H9 (cell line): ENCODE results near the gene ZBTB20. TPM values are rescaled to one million over a fixed set of nuclear protein-coding genes. Genes with fewer than 3 reads are reported as not detected.

Experiments used
- DNase-seq: peaks from one replicate; pipeline ENCODE4 v3.0.0-alpha.2; 2017
- H2AFZ ChIP-seq: one replicate; pipeline ENCODE4 v1.6.1; 2013; ENCODE audit warnings: mild to moderate bottlenecking, low read length, control low read depth, moderate library complexity
- H2AK5ac ChIP-seq: 2 replicates; pipeline ENCODE4 v1.6.1; 2013; ENCODE audit warnings: low read length, control low read depth, mixed read lengths; ENCODE audit not compliant: insufficient read length
- H2BK120ac ChIP-seq: one replicate; pipeline ENCODE4 v1.6.1; 2013; ENCODE audit warnings: low read depth, mild to moderate bottlenecking, low read length, control low read depth, inconsistent platforms; ENCODE audit not compliant: poor library complexity, severe bottlenecking
- H2BK12ac ChIP-seq: 2 replicates; pipeline ENCODE4 v1.6.1; 2013; ENCODE audit warnings: low read length, control low read depth, mixed read lengths, low read depth; ENCODE audit not compliant: insufficient read length
- H2BK15ac ChIP-seq: 2 replicates; pipeline ENCODE4 v1.6.1; 2013; ENCODE audit warnings: low read depth, low read length, control low read depth
- H2BK20ac ChIP-seq: one replicate; pipeline ENCODE4 v1.6.1; 2013; ENCODE audit warnings: low read depth, mild to moderate bottlenecking, low read length, control low read depth, inconsistent platforms; ENCODE audit not compliant: poor library complexity, severe bottlenecking
- H2BK5ac ChIP-seq: 2 replicates; pipeline ENCODE4 v1.6.1; 2013; ENCODE audit warnings: low read length, control low read depth, mixed read lengths; ENCODE audit not compliant: insufficient read length
- H3K14ac ChIP-seq: 2 replicates; pipeline ENCODE4 v1.6.1; 2013; ENCODE audit warnings: low read length, control low read depth; ENCODE audit not compliant: insufficient read depth
- H3K18ac ChIP-seq: 2 replicates; pipeline ENCODE4 v1.6.1; 2013; ENCODE audit warnings: low read depth, mild to moderate bottlenecking, mixed read lengths, low read length, control low read depth; ENCODE audit not compliant: insufficient read length
- H3K23ac ChIP-seq: 2 replicates; pipeline ENCODE4 v1.6.1; 2013; ENCODE audit warnings: low read length, control low read depth, mixed read lengths, low read depth; ENCODE audit not compliant: insufficient read length
- H3K23me2 ChIP-seq: 2 replicates; pipeline ENCODE4 v1.6.1; 2013; ENCODE audit warnings: low read depth, mild to moderate bottlenecking, mixed read lengths, low read length, control low read depth; ENCODE audit not compliant: insufficient read length, poor library complexity, severe bottlenecking
- H3K27ac ChIP-seq: 2 replicates; pipeline ENCODE4 v1.5.1; 2013; ENCODE audit warnings: low read length, control low read depth, mixed read lengths, low read depth; ENCODE audit not compliant: insufficient read length
- H3K27me3 ChIP-seq: 2 replicates; pipeline ENCODE4 v1.6.1; 2013; ENCODE audit warnings: low read length, control low read depth, inconsistent platforms; ENCODE audit not compliant: insufficient read depth
- H3K4ac ChIP-seq: 2 replicates; pipeline ENCODE4 v1.6.1; 2013; ENCODE audit warnings: low read depth, mild to moderate bottlenecking, control low read depth, inconsistent platforms, low read length, moderate library complexity
- H3K4me1 ChIP-seq: 2 replicates; pipeline ENCODE4 v1.6.1; 2013; ENCODE audit warnings: low read length, control low read depth, inconsistent platforms; ENCODE audit not compliant: insufficient read depth
- H3K4me2 ChIP-seq: 2 replicates; pipeline ENCODE4 v1.6.1; 2013; ENCODE audit warnings: low read length, control low read depth, mixed read lengths; ENCODE audit not compliant: insufficient read length, insufficient read depth
- H3K56ac ChIP-seq: 2 replicates; pipeline ENCODE4 v1.6.1; 2013; ENCODE audit warnings: low read depth, mild to moderate bottlenecking, mixed read lengths, low read length, control low read depth; ENCODE audit not compliant: insufficient read length
- H3K79me1 ChIP-seq: 2 replicates; pipeline ENCODE4 v1.6.1; 2013; ENCODE audit warnings: low read depth, mild to moderate bottlenecking, moderate library complexity, low read length, control low read depth, inconsistent platforms; ENCODE audit not compliant: insufficient read depth, poor library complexity, severe bottlenecking
- H3K79me2 ChIP-seq: 2 replicates; pipeline ENCODE4 v1.6.1; 2013; ENCODE audit warnings: low read length, control low read depth, inconsistent platforms; ENCODE audit not compliant: insufficient read depth
- H3K9ac ChIP-seq: 2 replicates; pipeline ENCODE4 v1.6.1; 2013; ENCODE audit warnings: low read length, control low read depth, mixed read lengths; ENCODE audit not compliant: insufficient read length; ENCODE audit errors: extremely low read depth
- H3K9me3 ChIP-seq: one replicate; pipeline ENCODE4 v1.6.1; 2013; ENCODE audit warnings: low read depth, low read length, inconsistent platforms; ENCODE audit not compliant: control insufficient read depth
- H3T11ph ChIP-seq: one replicate; pipeline ENCODE4 v1.6.1; 2013; ENCODE audit warnings: mild to moderate bottlenecking, low read length, control low read depth, inconsistent platforms
- H4K20me1 ChIP-seq: one replicate; pipeline ENCODE4 v1.6.1; 2013; ENCODE audit not compliant: control insufficient read depth, insufficient read length, insufficient read depth
- H4K5ac ChIP-seq: 2 replicates; pipeline ENCODE4 v1.6.1; 2013; ENCODE audit warnings: low read depth, mild to moderate bottlenecking, mixed read lengths, low read length, control low read depth; ENCODE audit not compliant: insufficient read length
- H4K8ac ChIP-seq: replicated peaks from 2 replicates; pipeline ENCODE4 v1.6.1; 2013; ENCODE audit warnings: low read length, control low read depth, mixed read lengths, low read depth; ENCODE audit not compliant: insufficient read length
- H4K91ac ChIP-seq: 2 replicates; pipeline ENCODE4 v1.6.1; 2013; ENCODE audit warnings: low read depth, mild to moderate bottlenecking, moderate library complexity, mixed read lengths, low read length, control low read depth; ENCODE audit not compliant: insufficient read length
- H3K27ac Mint-ChIP-seq, 3 experiments: 2 replicates in 2 of 3; 3 replicates in 1 of 3; pipeline ENCODE4 v1.8.0; 2020 to 2021; ENCODE audit warnings: mixed read lengths in 3 of 3, mild to moderate bottlenecking in 1 of 3, moderate library complexity in 1 of 3
- H3K27me3 Mint-ChIP-seq: 2 replicates; pipeline ENCODE4 v1.8.0; 2021; ENCODE audit warnings: low read depth, mild to moderate bottlenecking, moderate library complexity, mixed read lengths
- H3K36me3 Mint-ChIP-seq, 3 experiments: 2 replicates in 2 of 3; 3 replicates in 1 of 3; pipeline ENCODE4 v1.8.0; 2020 to 2021; ENCODE audit warnings: low read depth in 3 of 3, mixed read lengths in 3 of 3; ENCODE audit not compliant: insufficient read depth in 1 of 3
- H3K4me1 Mint-ChIP-seq, 2 experiments: 2 replicates each; pipeline ENCODE4 v1.8.0; 2020; ENCODE audit warnings: mixed read lengths in 2 of 2
- H3K4me3 Mint-ChIP-seq, 2 experiments: 2 replicates in 1 of 2; 3 replicates in 1 of 2; pipeline ENCODE4 v1.8.0; 2020 to 2021; ENCODE audit warnings: mild to moderate bottlenecking in 2 of 2, mixed read lengths in 2 of 2, moderate library complexity in 1 of 2
- H3K9me3 Mint-ChIP-seq, 2 experiments: 2 replicates in 1 of 2; 3 replicates in 1 of 2; pipeline ENCODE4 v1.8.0; 2020; ENCODE audit warnings: mild to moderate bottlenecking in 2 of 2, mixed read lengths in 2 of 2, moderate library complexity in 1 of 2
- WGBS: extraction: QIAGEN DNeasy Blood & Tissue Kit; methylation state at CpG from one replicate; pipeline ENCODE4 v1.1.7; 2013; ENCODE audit warnings: missing lambda C conversion rate, low lambda C conversion rate, mixed read lengths; ENCODE audit not compliant: insufficient read length; ENCODE audit errors: extremely low coverage; 5-methylcytosine and 5-hydroxymethylcytosine counted together
- total RNA-seq: library from RNA; stranded (reverse); gene quantifications from 2 replicates; pipeline ENCODE4 v1.2.1, GENCODE V29; 2021
- TF ChIP-seq, protein P1 (sequence below): fragments of 200-600 bp; sonication (generic); conservative IDR thresholded peaks from 3 replicates; pipeline ENCODE4 v1.8.0; 2021; ENCODE audit warnings: antibody characterized with exemption, mild to moderate bottlenecking

The ZBTB20 gene
- total RNA-seq, 1 experiment from 2014 or later, result 0.70 TPM

DNA sequence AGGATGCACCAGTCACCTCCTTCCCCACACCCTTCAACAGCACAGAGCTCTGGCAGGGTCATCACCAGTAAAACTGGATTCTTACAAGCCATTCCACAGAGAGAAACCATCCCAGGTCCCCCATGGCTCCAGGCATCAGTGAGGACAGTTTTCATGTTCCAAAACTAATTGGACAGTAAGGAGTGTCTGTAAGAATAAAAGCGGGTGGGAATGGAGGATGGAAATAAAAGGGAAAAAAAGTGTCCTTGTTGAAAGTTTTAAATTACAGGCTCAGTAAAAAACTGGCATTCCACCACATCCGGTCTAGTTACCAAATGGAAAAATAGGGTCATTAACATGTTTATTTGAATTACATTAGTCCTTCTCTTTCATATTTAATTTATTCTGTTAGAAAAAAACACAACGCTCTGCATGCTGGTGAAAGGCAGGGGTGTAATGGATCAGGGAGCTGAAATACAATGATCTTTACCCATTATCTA, 735.9 kb downstream of the ZBTB20 start:
- Mint-ChIP-seq H3K4me1 (peaks cover 46 to 47% of the 10 kb centered on the region in 2 experiments), H3K36me3 (no peaks in the 10 kb centered on the region), H3K9me3 (no peaks in the 10 kb centered on the region), H3K27ac (peak overlapping the region; percentile 23 to 94 (median 91); a peak in 5 of 7 replicates), H3K27me3 (no peaks in the 10 kb centered on the region), H3K4me3 (peak overlapping the region in 1 of 2 experiments; percentile 12; a peak in 1 of 5 replicates)
- Histone ChIP-seq H3K79me2 (no peaks in the 10 kb centered on the region), H3K56ac (peak overlapping the region; percentile 88), H2BK20ac (no peak overlapping the region), H3K27ac (peak overlapping the region; percentile 78), H2BK12ac (no peak overlapping the region), H3K23ac (no peak overlapping the region), H2BK15ac (no peak overlapping the region), H3K4me2 (peak overlapping the region; percentile 28), H3T11ph (no peak overlapping the region), H3K18ac (no peak overlapping the region), H2AK5ac (no peak overlapping the region), H3K27me3 (no peaks in the 10 kb centered on the region), H3K9ac (no peak overlapping the region), H3K4ac (no peak overlapping the region), H2AFZ (peak overlapping the region; percentile 45), H3K79me1 (no peaks in the 10 kb centered on the region), H4K91ac (no peak overlapping the region), H3K9me3 (no peaks in the 10 kb centered on the region), H4K20me1 (no peaks in the 10 kb centered on the region), H4K8ac (no peak overlapping the region), H4K5ac (no peak overlapping the region), H2BK120ac (no peak overlapping the region), H3K23me2 (no peaks in the 10 kb centered on the region), H3K14ac (no peak overlapping the region), H2BK5ac (no peak overlapping the region), H3K4me1 (peaks cover 26% of the 10 kb centered on the region; the same call in 1 of the 2 replicates)
- no peak for DNase-seq
- TF ChIP-seq, protein P1, sequence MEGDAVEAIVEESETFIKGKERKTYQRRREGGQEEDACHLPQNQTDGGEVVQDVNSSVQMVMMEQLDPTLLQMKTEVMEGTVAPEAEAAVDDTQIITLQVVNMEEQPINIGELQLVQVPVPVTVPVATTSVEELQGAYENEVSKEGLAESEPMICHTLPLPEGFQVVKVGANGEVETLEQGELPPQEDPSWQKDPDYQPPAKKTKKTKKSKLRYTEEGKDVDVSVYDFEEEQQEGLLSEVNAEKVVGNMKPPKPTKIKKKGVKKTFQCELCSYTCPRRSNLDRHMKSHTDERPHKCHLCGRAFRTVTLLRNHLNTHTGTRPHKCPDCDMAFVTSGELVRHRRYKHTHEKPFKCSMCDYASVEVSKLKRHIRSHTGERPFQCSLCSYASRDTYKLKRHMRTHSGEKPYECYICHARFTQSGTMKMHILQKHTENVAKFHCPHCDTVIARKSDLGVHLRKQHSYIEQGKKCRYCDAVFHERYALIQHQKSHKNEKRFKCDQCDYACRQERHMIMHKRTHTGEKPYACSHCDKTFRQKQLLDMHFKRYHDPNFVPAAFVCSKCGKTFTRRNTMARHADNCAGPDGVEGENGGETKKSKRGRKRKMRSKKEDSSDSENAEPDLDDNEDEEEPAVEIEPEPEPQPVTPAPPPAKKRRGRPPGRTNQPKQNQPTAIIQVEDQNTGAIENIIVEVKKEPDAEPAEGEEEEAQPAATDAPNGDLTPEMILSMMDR, result no peak
- WGBS, result no CpG with 5 or more reads among the region's 3 CpGs
